Glutamatergic neuron (in vitro differentiated cells): ENCODE measurements around the gene C1QTNF1. TPM values are rescaled to one million over a fixed set of nuclear protein-coding genes. Genes with fewer than 3 reads are reported as not detected.

Experiments used
- DNase-seq: peaks from one replicate; pipeline ENCODE4 v3.0.0; 2022
- H3K27ac Mint-ChIP-seq: one replicate; pipeline ENCODE4 v1.8.0; 2020; ENCODE audit warnings: mild to moderate bottlenecking, mixed read lengths, inconsistent platforms; ENCODE audit not compliant: unreplicated experiment
- H3K27me3 Mint-ChIP-seq: one replicate; pipeline ENCODE4 v1.8.0; 2020; ENCODE audit warnings: mild to moderate bottlenecking, moderate library complexity, mixed read lengths, inconsistent platforms; ENCODE audit not compliant: unreplicated experiment
- H3K36me3 Mint-ChIP-seq: one replicate; pipeline ENCODE4 v1.8.0; 2020; ENCODE audit warnings: mild to moderate bottlenecking, mixed read lengths, inconsistent platforms; ENCODE audit not compliant: unreplicated experiment
- H3K4me1 Mint-ChIP-seq: one replicate; pipeline ENCODE4 v1.8.0; 2020; ENCODE audit warnings: mild to moderate bottlenecking, low read depth, mixed read lengths, inconsistent platforms; ENCODE audit not compliant: unreplicated experiment
- H3K4me3 Mint-ChIP-seq: one replicate; pipeline ENCODE4 v1.8.0; 2020; ENCODE audit warnings: mild to moderate bottlenecking, mixed read lengths, inconsistent platforms; ENCODE audit not compliant: unreplicated experiment
- H3K9me3 Mint-ChIP-seq: one replicate; pipeline ENCODE4 v1.8.0; 2020; ENCODE audit warnings: mild to moderate bottlenecking, moderate library complexity, mixed read lengths, inconsistent platforms; ENCODE audit not compliant: unreplicated experiment
- CTCF ChIP-seq: fragments of 200-600 bp; sonication (generic); IDR thresholded peaks from one replicate; pipeline ENCODE4 v1.5.0; 2021; ENCODE audit not compliant: partially characterized antibody, unreplicated experiment
- total RNA-seq: library from RNA; stranded (reverse); fragmentation: NEBNext Ultra II Directional; extraction: Animal tissue kit (Norgen Biotek cat#: 25700); gene quantifications from one replicate; pipeline ENCODE4 v1.2.1, GENCODE V29; 2021; ENCODE audit not compliant: unreplicated experiment

C1QTNF1 gene
- total RNA-seq, 1 donor from 2014 or later: 0.15 TPM

DNA sequence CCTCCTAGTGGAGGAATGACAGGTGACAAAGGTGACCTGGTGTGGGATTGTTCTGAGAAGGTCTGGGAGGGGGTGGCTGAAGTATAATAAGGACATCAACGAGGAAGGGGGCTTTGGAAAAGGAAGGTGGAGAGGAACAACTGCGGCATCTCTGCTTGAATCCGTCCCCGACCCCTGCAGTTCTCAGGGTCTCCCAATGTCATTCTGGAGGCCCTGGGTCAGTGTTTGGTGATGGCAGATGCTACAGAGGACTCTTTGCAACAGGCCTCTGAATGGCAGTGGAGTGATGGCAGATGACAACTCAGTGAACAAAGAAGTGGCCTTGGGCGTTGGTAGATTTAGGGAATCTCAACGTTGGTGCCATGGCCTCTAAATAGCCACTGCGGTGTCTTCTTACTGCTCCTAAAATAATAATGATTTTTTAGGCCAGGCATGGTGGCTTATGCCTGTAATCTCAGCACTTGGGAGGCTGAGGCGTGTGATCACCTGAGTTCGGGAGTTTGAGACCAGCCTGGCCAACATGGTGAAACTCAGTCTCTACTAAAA lies 52.0 kb downstream of the C1QTNF1 start:
- Mint-ChIP-seq H3K4me1 (peaks cover 6% of the 10 kb centered on the region), H3K36me3 (no peaks in the 10 kb centered on the region), H3K27ac (no peak overlapping the region)

DNA sequence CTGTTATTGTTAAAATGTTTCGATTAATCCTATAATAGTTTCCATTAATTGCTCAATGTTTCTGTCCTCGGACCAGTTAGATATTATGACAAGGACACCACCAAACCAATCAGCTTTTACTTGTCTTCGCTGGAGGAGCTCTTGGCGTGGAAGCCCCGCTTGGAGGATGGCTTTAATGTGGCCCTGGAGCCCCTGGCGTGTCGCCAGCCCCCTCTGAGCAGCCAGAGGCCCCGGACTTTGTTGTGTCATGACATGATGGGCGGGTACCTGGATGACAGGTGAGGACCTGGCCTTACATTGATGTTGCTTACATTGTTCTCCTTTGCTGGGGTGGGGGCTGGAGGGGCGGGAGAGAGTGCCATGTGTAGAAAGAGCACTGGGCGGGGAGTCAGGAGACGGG lies 53.6 kb downstream of the C1QTNF1 start:
- no peak for TF ChIP-seq CTCF
- peaks cover 11% of the 10 kb centered on the region for H3K9me3 Mint-ChIP-seq
- no peak overlapping the region for H3K4me3 Mint-ChIP-seq
- H3K4me1 Mint-ChIP-seq: peaks cover 10% of the 10 kb centered on the region
- peaks cover 13% of the 10 kb centered on the region for H3K27me3 Mint-ChIP-seq
- H3K36me3 Mint-ChIP-seq: no peaks in the 10 kb centered on the region
- H3K27ac Mint-ChIP-seq: no peak overlapping the region
- peak; percentile 4 for DNase-seq

More for the DNA sequence above, 52.0 kb downstream of the C1QTNF1 start:
- TF ChIP-seq CTCF: no peak
- H3K27me3 Mint-ChIP-seq: peaks cover 9% of the 10 kb centered on the region
- peak overlapping the region; percentile 90 for H3K4me3 Mint-ChIP-seq
- H3K9me3 Mint-ChIP-seq: peaks cover 9% of the 10 kb centered on the region
- no peak for DNase-seq

DNA sequence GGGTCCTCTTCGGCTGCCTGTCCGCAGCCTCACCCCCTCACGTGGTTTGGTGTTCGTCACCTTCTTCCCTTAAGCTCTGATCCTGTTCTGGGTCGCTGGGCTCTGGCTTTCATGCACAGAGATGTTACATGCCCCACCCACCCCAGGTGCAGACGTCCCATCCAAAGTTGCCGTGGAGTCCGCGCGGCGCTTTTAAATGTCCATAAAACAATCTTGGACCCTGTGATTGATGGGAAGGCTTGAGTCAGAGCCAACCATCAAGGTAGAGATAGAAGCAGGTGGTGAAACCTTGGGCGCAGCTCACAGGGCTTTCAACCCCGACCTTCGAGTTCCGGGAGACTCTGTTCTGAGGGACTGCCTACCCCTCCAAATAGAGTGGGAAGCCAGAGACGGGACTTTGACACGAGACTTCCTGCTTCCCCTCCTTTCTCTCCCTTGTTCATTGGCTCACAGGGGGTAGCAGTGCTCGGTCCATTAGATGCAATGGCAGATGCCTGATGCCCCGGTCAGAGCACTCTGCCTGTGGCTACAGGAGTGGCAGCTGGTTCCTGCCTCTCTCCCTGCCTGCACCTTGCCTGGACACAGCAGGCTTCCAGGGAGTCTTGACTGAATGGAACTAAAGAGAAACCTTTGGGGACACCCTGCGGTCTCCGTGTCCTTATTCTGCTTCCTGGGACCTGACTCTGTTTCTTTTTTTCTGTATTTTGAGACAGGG lies 54.7 kb downstream of the C1QTNF1 start:
- no peak for TF ChIP-seq CTCF
- H3K36me3 Mint-ChIP-seq: no peaks in the 10 kb centered on the region
- peaks cover 13% of the 10 kb centered on the region for H3K27me3 Mint-ChIP-seq
- H3K4me3 Mint-ChIP-seq: no peak overlapping the region
- DNase-seq: peak; percentile 27
- H3K4me1 Mint-ChIP-seq: peaks cover 11% of the 10 kb centered on the region
- no peak overlapping the region for H3K27ac Mint-ChIP-seq
- H3K9me3 Mint-ChIP-seq: peaks cover 11% of the 10 kb centered on the region

DNA sequence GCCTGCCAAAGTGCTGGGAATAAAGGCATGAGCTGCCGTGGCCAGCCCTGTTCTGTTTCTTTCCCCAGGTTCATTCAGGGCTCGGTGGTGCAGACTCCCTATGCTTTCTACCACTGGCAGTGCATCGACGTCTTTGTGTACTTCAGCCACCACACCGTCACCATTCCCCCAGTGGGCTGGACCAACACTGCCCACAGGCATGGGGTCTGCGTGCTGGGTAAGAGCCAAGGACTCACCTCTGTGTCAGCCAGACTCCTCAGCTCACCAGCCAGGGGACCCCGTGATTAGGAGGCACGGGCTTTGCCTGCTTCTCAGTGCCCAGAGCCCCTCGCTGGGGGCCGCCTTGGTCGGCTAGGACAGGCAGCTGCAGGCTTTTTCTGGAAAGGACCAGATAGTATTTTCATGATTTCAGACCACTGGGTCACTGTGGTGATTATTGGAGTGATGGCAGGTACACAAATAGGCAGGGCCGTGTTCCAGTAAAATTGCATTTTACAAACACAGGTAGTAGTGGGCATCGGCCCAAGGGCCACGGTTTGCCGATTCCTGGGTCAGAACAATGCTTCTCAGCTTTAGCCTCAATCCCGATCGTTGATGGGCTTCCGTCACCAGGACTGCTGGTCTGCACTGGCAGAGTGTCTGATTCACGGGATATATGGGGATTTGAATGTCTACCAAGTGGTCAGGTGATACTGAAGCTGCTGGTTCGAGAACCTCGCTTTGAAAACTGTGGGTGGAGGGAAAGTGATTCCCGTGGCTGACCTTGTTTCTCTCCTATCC lies 55.6 kb downstream of the C1QTNF1 start:
- DNase-seq: peak; percentile 2
- Mint-ChIP-seq H3K4me1 (peaks cover 11% of the 10 kb centered on the region), H3K27me3 (peaks cover 14% of the 10 kb centered on the region), H3K4me3 (no peak overlapping the region), H3K36me3 (no peaks in the 10 kb centered on the region), H3K9me3 (peaks cover 8% of the 10 kb centered on the region), H3K27ac (no peak overlapping the region)
- TF ChIP-seq CTCF: no peak
